H7 (cell line): Measurements from ENCODE around the gene TMEM80. TPM values are rescaled to one million over a fixed set of nuclear protein-coding genes. Genes with fewer than 3 reads are reported as not detected.

Experiments used
- DNase-seq: peaks from one replicate; pipeline ENCODE4 v3.0.0; 2012
- H3K27me3 ChIP-seq: 2 replicates; pipeline ENCODE4 v1.6.0; 2011; ENCODE audit warnings: mild to moderate bottlenecking, low read length; ENCODE audit not compliant: control insufficient read depth, insufficient read depth
- H3K36me3 ChIP-seq: replicated peaks from 2 replicates; pipeline ENCODE4 v1.5.1; 2011; ENCODE audit warnings: low read length; ENCODE audit not compliant: control insufficient read depth, insufficient read depth
- H3K4me3 ChIP-seq: 2 replicates; pipeline ENCODE4 v1.5.1; 2011; ENCODE audit warnings: low read depth, mild to moderate bottlenecking, control low read depth, low read length, moderate library complexity; ENCODE audit not compliant: insufficient read depth
- total RNA-seq: library from RNA; depleted of rRNA; stranded (reverse); fragments of >200 nt; shearing (Covaris generic); gene quantifications from 2 replicates; pipeline ENCODE4 v1.2.3, GENCODE V29; 2014

Gene TMEM80
- total RNA-seq, 1 experiment from 2014 or later, result 27.0 TPM

DNA sequence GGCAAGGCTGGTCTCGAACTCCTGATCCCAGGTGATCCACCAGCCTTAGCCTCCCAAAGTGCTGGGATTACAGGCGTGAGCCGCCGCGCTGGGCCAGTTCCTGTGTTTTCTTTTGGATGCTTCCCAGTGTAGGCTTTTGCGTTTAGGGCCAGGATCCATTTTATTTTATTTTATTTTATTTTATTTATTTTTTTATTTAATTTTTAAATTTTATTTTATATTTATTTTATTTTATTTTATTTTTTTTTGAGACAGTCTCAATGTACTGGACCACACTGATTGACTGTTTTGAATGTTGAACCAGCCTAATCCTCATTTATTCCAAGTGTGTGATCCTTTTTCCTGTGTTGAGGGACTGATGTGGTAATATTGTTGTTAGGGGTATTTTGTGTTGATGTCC, 18.8 kb downstream of the TMEM80 start:
- Histone ChIP-seq H3K27me3 (no peaks in the 10 kb centered on the region), H3K4me3 (no peak overlapping the region), H3K36me3 (no peaks in the 10 kb centered on the region)
- DNase-seq, result no peak

DNA sequence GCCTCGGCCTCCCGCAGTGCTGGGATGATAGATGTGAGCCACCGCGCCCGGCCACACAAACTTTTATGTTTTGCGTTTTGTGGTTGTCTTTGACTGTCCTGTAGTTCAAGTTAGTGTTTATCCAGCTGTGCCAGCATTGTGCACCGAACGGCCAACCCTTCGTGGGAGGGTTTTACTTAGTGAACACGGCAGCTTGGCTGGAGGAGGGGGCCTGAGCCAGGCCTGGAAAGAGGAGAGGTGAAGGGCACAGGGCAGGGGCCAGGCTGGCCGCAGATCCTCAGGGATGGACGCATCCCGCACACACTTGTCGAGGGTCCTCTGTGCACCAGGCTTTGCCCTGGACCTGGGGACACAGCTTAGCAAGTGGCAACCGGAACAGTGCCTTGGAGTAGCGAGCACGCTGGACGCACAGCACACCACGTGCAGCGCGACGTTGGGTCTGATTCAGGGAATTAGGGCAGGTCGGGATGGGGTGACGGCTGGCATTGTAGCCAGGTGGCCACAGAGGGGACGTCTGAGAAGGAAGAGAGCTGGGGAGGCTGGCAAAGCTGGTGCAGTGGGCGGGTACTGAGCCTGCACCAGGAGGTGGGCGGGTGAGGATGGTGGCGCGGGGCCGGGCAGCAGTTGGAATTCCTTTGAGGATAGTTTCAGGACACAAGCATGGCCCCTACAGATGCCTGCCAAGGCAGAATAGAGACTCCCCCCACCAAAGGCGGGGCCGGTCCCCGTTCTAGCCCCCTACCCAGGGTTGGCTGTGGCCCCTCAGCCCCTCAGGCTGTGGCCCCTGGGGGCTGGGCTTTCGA, 23.8 kb downstream of the TMEM80 start:
- H3K36me3 ChIP-seq, result no peaks in the 10 kb centered on the region
- DNase-seq, result peak; percentile 50
- H3K27me3 ChIP-seq, result peaks cover 6% of the 10 kb centered on the region; the same call in 1 of the 2 replicates
- H3K4me3 ChIP-seq, result no peak overlapping the region

DNA sequence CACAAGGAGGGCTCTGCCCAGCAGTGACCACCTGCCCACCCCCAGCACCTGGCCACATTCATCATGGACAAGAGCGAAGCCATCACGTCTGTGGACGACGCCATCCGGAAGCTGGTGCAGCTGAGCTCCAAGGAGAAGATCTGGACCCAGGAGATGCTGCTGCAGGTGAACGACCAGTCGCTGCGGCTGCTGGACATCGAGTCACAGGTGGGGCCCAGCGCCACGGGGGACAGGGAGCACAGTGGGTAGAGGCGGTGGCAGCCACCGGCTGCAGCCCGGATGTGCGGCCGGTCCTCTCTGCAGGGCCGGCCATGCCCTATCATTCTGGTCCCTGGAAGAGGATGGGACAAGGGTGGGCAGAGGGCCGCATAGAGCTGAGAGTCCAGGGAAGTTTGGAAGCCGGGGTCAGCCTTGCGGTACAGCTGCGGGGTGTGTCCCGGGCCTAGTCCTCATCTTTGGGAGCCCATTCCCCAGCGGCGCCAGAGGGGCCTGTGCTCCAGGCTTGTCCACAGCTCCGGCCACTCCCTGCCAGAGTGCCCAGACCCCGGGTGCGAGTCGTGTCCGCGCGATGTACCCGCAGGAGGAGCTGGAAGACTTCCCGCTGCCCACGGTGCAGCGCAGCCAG, 24.5 kb downstream of the TMEM80 start:
- peaks cover 8% of the 10 kb centered on the region; the same call in 1 of the 2 replicates for H3K27me3 ChIP-seq
- H3K4me3 ChIP-seq, result peak overlapping the region; percentile 31
- no peaks in the 10 kb centered on the region for H3K36me3 ChIP-seq
- DNase-seq, result no peak

DNA sequence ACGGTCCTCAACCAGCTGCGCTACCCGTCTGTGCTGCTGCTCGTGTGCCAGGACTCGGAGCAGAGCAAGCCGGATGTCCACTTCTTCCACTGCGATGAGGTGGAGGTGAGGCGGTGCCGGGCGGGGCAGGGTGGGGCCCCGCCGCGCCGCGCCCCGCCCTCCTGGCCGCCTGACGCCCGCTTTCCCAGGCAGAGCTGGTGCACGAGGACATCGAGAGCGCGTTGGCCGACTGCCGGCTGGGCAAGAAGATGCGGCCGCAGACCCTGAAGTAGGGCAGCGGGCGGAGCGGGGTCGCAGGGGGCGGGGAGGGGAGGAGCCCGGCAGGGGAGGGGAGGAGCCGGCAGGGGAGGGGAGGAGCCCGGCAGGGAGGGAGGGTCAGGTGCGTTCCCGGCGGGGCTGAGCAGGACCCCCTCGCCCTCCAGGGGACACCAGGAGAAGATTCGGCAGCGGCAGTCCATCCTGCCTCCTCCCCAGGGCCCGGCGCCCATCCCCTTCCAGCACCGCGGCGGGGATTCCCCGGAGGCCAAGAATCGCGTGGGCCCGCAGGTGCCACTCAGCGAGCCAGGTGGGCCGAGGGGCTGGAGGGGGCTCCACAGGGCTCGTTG, 25.1 kb downstream of the TMEM80 start:
- Histone ChIP-seq H3K36me3 (no peaks in the 10 kb centered on the region), H3K27me3 (peaks cover 14% of the 10 kb centered on the region; the same call in 1 of the 2 replicates), H3K4me3 (peak overlapping the region; percentile 31)
- DNase-seq, result peak; percentile 100

DNA sequence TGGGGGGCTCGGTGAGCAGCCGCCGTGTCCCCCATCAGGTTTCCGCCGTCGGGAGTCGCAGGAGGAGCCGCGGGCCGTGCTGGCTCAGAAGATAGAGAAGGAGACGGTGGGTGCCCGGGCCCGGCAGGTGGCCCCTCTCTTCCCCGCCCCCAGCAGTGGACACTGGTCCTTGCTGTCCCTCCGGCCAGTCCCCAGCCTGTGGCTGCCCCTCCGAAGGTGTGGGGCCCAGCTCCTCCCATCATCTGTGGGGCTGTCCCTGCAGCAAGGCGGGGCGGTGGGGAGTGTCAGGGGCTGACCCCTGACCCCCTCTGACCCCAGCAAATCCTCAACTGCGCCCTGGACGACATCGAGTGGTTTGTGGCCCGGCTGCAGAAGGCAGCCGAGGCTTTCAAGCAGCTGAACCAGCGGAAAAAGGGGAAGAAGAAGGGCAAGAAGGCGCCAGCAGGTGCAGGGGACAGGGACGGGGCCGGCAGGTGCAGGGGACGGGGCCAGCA, 25.7 kb downstream of the TMEM80 start:
- no peaks in the 10 kb centered on the region for H3K36me3 ChIP-seq
- H3K4me3 ChIP-seq, result no peak overlapping the region
- H3K27me3 ChIP-seq, result peaks cover 16% of the 10 kb centered on the region
- DNase-seq, result peak; percentile 72

DNA sequence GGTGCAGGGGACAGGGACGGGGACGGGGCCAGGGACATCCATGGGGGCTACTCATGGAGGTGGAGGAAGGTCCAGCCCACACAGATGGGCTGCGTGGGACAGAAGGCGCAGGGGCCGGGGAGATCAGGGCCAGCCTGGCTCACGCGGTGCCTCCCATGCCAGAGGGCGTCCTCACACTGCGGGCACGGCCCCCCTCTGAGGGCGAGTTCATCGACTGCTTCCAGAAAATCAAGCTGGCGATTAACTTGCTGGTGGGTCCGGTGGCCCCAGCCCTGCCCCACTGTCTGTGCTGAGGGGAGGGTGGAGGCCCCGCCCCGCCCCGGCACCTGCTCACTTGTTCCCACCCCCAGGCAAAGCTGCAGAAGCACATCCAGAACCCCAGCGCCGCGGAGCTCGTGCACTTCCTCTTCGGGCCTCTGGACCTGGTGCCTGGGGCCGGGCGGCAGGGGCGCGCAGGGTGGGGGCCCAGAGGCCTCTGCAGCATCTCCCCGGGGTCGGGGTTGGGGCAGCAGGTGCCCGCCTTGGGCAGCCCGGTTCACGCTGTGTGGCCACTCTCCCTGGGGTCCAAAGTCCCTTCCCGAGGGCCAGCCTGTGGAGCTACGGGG, 26.2 kb downstream of the TMEM80 start:
- Histone ChIP-seq H3K36me3 (no peaks in the 10 kb centered on the region), H3K4me3 (no peak overlapping the region), H3K27me3 (peaks cover 21% of the 10 kb centered on the region)
- peak; percentile 78 for DNase-seq

DNA sequence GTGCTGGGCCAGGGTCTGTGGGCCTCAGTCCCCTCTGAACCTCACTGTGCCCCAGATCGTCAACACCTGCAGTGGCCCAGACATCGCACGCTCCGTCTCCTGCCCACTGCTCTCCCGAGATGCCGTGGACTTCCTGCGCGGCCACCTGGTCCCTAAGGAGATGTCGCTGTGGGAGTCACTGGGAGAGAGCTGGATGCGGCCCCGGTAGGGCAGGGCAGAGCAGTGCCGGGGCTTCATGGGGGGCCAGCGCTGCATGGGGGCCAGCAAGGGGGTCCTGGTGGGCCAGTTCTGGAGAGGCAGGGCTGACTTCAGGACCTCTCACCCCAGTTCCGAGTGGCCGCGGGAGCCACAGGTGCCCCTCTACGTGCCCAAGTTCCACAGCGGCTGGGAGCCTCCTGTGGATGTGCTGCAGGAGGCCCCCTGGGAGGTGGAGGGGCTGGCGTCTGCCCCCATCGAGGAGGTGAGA, 26.8 kb downstream of the TMEM80 start:
- Histone ChIP-seq H3K36me3 (no peaks in the 10 kb centered on the region), H3K4me3 (no peak overlapping the region), H3K27me3 (peaks cover 26% of the 10 kb centered on the region)
- DNase-seq, result peak; percentile 53

DNA sequence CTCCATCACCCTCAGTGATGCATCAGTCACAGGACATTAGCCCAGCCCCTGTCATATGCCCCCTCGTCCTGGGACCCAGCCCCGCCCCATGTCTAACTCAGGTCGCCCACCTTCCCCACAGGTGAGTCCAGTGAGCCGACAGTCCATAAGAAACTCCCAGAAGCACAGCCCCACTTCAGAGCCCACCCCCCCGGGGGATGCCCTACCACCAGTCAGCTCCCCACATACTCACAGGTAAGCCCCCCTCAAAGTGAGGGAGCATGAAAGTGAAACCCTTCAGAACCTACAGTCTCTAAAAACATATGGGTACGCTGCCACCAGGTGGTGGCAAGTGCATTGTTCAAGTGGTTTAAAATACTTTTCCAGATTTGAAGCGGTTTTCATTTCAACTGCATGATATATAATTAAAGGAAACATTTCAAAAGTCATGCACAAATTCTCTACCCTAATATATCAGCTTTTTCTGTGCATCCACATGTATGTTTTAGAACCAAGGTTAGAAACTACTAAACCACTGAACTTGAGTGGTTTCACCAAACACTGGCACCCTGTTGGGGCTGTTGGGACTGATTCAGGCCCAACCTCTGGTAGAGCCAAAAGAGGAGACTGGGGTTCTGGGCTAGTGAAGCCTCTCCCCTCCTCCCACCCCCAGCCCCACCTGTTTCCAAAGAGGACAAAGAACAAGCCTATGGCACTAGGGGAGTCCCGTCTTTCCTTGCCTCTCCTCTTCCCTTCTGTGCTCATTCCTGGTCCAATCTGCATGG, 27.7 kb downstream of the TMEM80 start:
- Histone ChIP-seq H3K27me3 (peaks cover 26% of the 10 kb centered on the region), H3K4me3 (no peak overlapping the region), H3K36me3 (no peaks in the 10 kb centered on the region)
- peak; percentile 70 for DNase-seq

DNA sequence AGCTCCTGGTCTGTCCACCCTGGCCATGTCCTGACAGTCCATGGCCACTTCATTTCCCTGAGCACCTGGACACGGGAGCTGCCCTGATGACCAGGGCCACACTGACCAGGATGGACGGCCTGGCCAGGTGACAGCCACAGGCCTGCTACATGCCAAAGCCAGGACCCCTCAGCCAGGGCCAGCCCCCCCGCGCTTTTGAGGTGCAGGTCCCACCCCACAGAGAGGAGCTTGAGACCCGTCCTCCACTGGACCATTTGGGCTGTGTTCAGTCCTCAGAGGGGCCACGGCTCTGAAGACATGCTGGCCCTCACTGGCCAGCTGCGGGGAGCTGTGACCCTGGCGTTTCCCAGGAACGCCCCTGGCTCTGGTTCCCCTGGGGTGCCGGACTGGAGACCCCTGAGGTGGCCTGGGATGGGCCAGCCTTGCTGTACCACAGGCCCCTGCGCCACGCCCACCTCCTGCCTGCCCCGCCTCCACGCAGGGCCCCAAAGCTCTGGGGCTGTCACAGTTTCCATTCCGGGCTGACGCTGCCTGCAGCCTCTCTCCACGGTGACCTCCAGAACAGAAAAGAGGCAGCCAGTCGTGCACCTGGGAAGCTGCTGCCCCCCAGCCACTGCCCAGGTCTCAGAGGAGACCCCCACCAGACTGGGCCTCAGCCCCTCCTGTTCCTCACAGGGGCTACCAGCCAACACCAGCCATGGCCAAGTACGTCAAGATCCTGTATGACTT, 28.6 kb downstream of the TMEM80 start:
- DNase-seq, result peak; percentile 80
- H3K36me3 ChIP-seq, result no peaks in the 10 kb centered on the region
- H3K4me3 ChIP-seq, result no peak overlapping the region
- H3K27me3 ChIP-seq, result peaks cover 26% of the 10 kb centered on the region

DNA sequence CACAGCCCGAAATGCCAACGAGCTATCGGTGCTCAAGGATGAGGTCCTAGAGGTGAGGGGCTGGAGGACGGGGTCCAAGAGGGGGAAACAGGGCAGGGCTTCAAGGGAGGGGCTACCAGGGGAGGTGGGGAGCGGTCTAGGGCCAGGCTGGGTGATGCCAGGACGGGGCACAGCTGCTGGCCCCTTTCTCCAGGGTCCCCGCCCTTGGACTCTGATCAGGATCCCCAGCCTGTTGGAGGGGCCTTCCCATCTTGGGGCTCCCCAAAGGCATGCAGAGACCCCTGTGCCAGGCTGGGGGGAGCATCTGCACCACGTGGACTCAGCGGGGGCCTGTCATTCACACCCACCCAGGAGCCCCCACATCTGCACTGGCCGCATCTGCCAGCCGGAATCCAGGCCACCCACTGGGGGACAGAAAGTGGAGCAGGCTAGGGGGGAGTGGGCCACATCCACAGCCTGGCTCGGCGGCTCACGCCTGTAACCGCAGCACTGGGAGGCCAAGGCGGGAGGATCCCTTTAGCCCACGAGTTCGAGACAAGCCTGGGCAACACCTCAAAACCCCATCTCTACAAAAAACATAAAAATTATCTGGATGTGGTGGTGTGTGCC, 29.3 kb downstream of the TMEM80 start:
- H3K4me3 ChIP-seq, result no peak overlapping the region; the same call in 1 of the 2 replicates
- DNase-seq, result peak; percentile 60

DNA sequence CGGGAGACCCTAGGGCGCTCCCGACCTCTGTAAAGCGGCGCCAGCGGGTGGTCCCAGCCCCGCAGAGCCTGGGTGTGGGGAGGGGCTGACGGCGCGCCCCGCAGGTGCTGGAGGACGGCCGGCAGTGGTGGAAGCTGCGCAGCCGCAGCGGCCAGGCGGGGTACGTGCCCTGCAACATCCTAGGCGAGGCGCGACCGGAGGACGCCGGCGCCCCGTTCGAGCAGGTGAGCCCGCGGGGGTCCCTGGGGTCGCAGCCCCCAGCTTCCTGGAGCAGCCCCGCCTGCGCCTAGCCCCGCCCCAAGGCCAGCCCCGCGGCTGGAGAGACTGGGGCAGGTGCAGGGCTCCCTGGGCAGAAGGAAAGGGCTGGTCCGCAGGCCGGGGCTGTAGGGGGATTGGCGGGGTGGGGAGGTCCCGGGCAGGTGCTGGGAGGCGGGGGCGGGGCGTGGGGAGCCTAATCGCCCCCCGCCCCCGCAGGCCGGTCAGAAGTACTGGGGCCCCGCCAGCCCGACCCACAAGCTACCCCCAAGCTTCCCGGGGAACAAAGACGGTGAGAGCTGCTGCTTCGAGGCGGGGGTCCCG, 30.1 kb downstream of the TMEM80 start:
- Histone ChIP-seq H3K36me3 (no peaks in the 10 kb centered on the region), H3K4me3 (peak overlapping the region; percentile 50), H3K27me3 (peaks cover 21% of the 10 kb centered on the region)
- peak; percentile 93 for DNase-seq

More for the DNA sequence above, 29.3 kb downstream of the TMEM80 start:
- H3K27me3 ChIP-seq, result peaks cover 26% of the 10 kb centered on the region
- H3K36me3 ChIP-seq, result no peaks in the 10 kb centered on the region

DNA sequence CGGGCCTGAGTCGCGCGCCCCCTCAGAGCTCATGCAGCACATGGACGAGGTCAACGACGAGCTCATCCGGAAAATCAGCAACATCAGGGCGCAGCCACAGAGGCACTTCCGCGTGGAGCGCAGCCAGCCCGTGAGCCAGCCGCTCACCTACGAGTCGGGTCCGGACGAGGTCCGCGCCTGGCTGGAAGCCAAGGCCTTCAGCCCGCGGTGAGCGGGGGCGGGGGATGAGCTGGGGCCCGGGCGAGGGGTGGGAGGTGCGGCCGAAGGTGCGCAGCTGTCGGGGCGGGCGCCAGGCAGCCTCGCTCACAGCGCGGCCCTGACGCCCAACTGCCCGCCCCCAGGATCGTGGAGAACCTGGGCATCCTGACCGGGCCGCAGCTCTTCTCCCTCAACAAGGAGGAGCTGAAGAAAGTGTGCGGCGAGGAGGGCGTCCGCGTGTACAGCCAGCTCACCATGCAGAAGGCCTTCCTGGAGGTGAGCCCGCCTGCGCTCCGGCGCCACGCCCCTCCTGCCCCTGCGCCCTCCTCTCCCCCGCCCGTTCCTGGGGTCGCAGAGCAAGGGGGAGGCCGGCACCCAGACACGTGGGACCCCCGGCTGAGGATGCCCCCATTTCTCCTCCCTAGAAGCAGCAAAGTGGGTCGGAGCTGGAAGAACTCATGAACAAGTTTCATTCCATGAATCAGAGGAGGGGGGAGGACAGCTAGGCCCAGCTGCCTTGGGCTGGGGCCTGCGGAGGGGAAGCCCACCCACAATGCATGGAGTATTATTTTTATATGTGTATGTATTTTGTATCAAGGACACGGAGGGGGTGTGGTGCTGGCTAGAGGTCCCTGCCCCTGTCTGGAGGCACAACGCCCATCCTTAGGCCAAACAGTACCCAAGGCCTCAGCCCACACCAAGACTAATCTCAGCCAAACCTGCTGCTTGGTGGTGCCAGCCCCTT, 30.9 kb downstream of the TMEM80 start:
- Histone ChIP-seq H3K27me3 (peaks cover 21% of the 10 kb centered on the region), H3K4me3 (peak overlapping the region; percentile 50), H3K36me3 (no peaks in the 10 kb centered on the region)
- peak; percentile 90 for DNase-seq
